HT1080 (cell line): Measurements from ENCODE around the gene CRYGB. TPM values are rescaled to one million over a fixed set of nuclear protein-coding genes. Genes with fewer than 3 reads are reported as not detected.
"Not testable (repeated sequence)": the region's sequence is repeated elsewhere in the genome, so short reads cannot be mapped to it uniquely, and the experiment has no call there.

Source experiments
- DNase-seq: peaks from one replicate; pipeline ENCODE4 v3.0.0-alpha.2; 2015; ENCODE audit warnings: low read depth
- total RNA-seq: library from RNA; depleted of rRNA; stranded (reverse); fragments of >200 nt; shearing (Covaris generic); gene quantifications from 2 replicates; pipeline ENCODE4 v1.2.3, GENCODE V29; 2014

Gene CRYGB
- total RNA-seq, 1 experiment from 2014 or later, result not detected

DNA sequence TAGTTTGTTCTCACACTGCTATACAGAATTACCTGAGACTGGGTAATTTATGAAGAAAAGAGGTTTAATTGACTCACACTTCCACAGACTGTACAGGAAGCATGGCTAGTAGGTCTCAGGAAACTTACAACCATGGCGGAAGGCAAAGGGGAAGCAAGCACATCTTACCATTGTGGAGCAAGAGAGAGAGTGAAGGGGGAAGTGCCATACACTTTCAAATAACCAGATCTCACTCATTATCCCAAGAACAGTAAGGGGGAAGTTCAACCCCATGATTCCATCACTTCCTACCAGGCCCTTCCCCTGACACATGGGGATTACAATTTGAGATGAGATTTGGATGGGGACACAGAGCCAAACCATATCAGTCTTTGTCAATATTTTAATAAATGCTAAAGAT is 5.0 kb upstream of the CRYGB start:
- DNase-seq, result no peak

DNA sequence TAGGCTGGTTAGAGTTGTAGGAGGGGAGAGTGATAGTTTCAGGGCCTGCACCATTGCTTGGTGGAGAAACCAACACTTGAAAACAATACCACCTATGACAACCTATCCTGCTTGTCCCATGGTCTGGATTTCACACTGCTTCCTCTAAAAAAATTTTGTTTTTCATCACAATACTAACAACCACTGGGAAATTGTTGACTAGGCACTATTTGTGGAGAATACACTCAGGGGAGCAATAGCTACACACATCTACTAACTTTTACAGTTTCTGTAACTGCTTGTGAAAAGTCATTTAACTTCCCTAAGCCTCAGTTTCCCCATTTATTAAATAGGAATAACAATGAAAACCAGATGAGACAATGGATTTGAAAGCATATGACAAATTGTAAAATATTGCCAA is 4.1 kb upstream of the CRYGB start:
- DNase-seq, result no peak

GRCh38 chr2:208148803-208149202 is 2.8 kb upstream of the CRYGB start:
- DNase-seq, result no peak

GRCh38 chr2:208147759-208148158 is 1.8 kb upstream of the CRYGB start:
- DNase-seq, result no peak

- no peak for DNase-seq
Observed at GRCh38 chr2:208147008-208147407, 1.1 kb upstream of the CRYGB start.

DNA sequence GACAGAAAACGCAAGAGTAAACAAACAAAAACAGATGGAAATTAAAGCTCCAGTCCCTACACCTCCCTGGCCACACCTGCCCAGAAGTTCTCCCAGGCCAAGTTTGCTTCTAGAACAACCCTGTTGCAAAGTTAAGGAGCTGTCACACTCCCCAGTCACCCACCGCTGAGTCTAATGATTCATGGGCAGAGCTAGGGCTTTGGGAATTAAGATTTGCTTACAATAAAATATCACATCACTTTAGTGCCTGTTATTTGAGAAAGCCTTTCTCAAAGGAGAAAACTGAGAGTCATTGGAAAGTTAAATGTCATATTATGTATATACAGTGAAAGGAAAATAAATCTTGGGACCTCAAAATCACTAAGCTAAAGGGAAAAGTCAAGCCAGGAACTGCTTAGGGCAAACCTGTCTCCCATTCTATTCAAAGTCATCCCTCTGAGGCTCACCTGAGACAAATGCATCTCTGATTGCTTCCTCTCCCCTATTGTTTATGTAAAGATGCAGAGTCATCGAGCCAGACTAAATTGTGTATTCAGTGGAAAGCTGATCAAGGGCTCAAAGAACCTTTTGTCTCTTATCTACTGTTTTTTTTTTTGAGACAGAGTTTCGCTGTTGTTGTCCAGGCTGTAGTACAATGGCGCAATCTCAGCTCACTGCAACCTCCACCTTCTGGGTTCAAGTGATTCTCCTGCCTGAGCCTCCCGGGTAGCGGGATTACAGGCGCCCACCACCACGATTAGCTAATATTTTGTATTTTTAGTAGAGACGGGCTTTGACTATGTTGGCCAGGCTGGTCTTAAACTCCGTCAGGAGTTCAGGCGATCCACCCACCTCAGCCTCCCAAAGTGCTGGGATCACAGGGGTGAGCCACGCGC is 2.8 kb downstream of the CRYGB start:
- no peak for DNase-seq

GRCh38 chr2:208142240-208142924 is 3.6 kb downstream of the CRYGB start:
- no peak for DNase-seq

GRCh38 chr2:208139447-208139846 is 6.5 kb downstream of the CRYGB start:
- DNase-seq, result no peak

DNA sequence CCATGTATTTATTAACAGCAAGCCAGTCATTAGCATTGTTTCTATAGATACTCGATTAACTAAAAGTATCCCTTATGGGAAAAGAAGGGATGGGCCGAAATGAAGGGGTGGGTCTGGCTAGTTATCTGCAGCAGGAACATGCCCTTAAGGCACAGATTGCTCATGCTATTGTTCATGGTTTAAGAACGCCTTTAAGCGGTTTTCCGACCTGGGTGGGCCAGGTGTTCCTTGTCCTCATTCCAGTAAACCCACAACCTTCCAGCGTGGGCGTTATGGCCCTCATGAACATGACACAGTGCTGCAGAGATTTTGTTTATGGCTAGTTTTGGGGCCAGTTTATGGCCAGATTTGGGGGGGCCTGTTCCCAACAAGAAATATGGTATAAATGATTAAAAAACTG is 7.6 kb downstream of the CRYGB start:
- not testable (repeated sequence) for DNase-seq

- DNase-seq, result no peak
Observed at GRCh38 chr2:208136716-208137094, 9.3 kb downstream of the CRYGB start.

- no peak for DNase-seq
Observed at GRCh38 chr2:208135794-208136715, 9.9 kb downstream of the CRYGB start.

GRCh38 chr2:208134928-208135586 is 10.9 kb downstream of the CRYGB start:
- DNase-seq, result peak; percentile 55

GRCh38 chr2:208130712-208131110 is 15.2 kb downstream of the CRYGB start:
- no peak for DNase-seq

- DNase-seq, result peak; percentile 57
Observed at GRCh38 chr2:208129744-208130711, 15.9 kb downstream of the CRYGB start, which contains the start of gene CRYGC. TSS of gene CRYGC (minus strand) at chr2:208129828. CDS start at chr2:208129792, 36 bp downstream.

DNA sequence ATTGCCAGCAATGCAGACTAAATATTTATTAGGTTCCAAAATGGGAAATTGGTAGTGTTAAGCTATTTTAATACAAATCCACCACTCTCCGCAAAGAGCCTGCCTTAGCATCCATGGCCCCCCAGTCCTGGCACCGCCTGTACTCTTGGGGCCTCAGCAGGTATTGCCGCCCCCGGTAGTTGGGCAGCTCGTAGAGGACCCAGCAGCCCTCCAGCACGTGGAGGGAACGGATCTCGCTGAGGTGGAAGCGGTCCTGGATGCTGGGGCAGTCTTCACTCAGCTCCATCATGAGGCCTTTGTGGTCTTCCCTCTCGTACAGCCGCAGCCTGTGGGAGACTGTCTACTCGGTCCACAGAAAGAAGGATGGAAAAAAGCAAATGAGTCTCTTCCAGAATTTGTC is 17.8 kb downstream of the CRYGB start:
- no peak for DNase-seq

- DNase-seq, result no peak
Observed at GRCh38 chr2:208127090-208127489, 18.9 kb downstream of the CRYGB start.

DNA sequence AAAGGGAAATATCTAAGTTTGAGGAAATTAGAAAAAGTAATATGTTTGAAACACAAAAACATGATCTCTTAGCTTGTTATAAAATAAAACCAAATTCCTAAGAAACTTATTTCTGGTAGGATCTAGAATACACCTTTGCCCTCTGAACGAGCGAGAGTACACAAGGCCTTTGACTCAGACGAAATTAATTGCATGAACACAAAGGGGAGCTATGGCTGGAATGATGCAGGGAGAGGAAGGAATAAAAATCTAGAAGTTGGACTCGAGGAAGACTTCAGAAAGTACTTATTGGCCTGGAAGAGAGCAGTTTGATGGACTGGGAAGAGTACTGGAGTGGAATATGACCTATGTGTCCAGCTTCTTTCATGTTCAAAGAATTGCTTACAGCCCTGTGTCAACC is 20.7 kb downstream of the CRYGB start:
- no peak for DNase-seq

DNA sequence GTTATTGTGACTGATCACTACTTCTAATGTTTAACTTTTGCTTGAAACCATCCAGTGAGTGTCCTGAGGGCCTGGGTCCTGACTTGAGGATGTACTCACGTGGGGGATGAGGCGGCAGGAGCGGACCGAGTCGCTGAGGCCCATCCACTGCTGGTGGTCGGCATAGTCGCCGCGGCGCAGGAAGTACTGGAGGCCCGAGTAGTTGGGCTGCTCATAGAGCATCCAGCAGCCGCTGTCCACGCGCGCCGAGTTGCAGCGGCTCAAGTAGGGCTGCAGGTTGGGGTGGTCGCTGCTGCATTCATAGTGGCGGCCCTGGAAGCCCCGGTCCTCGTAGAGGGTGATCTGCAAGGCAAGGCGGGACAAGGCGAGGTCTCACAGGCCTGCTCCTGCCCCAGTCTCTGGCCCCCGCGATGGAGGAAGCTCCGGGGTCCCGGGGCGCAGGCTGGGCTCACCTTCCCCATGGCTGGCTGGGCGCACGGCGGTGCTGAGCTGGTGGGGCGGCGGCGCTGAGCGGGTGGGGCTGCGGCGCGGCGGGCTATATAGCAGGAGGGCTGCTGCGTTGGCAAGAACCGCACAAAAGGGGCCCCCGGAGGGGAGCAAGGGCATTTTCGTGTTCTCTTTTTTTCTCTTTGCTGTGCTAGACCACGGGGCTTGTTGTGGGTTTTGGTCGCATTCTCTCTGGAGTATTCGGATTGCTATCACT is 21.8 kb downstream of the CRYGB start, which contains the start of gene CRYGD:
CRYGD (minus strand) TSS at position 512 of the 703 bp plus-strand sequence; CDS start at position 461, 51 bp downstream.
- DNase-seq, result not testable (repeated sequence)

DNA sequence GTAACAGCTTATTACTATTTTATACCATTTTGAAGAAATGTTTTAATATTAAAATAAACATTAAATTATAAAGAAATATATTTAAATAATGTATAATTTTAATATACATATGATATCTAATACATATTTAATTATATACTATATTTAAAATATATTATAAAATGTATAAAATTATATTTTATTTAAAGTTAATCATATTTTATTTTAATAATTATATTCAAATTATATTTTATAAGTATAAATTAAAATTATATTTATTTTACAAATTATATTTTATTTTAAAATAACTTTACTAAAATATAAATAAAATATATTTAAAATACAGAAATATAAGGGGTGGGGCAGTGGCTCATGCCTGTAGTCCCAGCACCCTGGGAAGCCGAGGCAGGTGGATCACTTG is 23.7 kb downstream of the CRYGB start:
- no peak for DNase-seq
